Prostate gland (tissue), 2 donors: ENCODE data around the gene SH3BP4. TPM values are rescaled to one million over a fixed set of nuclear protein-coding genes. Genes with fewer than 3 reads are reported as not detected.

Source experiments
- DNase-seq: peaks from one replicate; pipeline ENCODE4 v3.0.0-alpha.2; 2019; ENCODE audit warnings: low spot score
- H3K27ac ChIP-seq, 2 donors: fragments of 200-600 bp; sonication (generic); 2 replicates each; pipeline ENCODE4 v1.5.1; 2017 to 2019
- H3K27me3 ChIP-seq: fragments of 200-600 bp; sonication (generic); replicated peaks from 2 replicates; pipeline ENCODE4 v1.5.1; 2019; ENCODE audit not compliant: insufficient read depth
- H3K36me3 ChIP-seq, 2 donors: fragments of 200-600 bp; sonication (generic); 1 replicate in 1 of 2; 2 replicates in 1 of 2; pipeline versions ENCODE4 v1.5.1 to v1.8.1; 2017 to 2019
- H3K4me1 ChIP-seq: fragments of 200-600 bp; sonication (generic); replicated peaks from 2 replicates; pipeline ENCODE4 v1.5.1; 2019
- H3K4me3 ChIP-seq, 2 donors: fragments of 200-600 bp; sonication (generic); 2 replicates each; pipeline ENCODE4 v1.5.1; 2017 to 2019
- H3K9me3 ChIP-seq: fragments of 200-600 bp; sonication (generic); 2 replicates; pipeline ENCODE4 v1.5.1; 2017
- CTCF ChIP-seq, 4 experiments: fragments of 200-600 bp in 2 of 4; fragments of 450-650 bp in 2 of 4; sonication (generic) in 2 of 4; IDR thresholded peaks; 1 replicate in 3 of 4; 2 replicates in 1 of 4; pipeline ENCODE4 v1.5.1; 2016 to 2019; ENCODE audit warnings: antibody characterized with exemption in 4 of 4, mild to moderate bottlenecking in 2 of 4, moderate library complexity in 2 of 4
- POLR2A ChIP-seq: fragments of 450-650 bp; IDR thresholded peaks from one replicate; pipeline ENCODE4 v1.6.1; 2016; ENCODE audit warnings: antibody characterized with exemption, mild to moderate bottlenecking
- POLR2AphosphoS5 ChIP-seq: sonication (generic); formaldehyde crosslinking; IDR thresholded peaks from one replicate; pipeline ENCODE4 v1.6.1; 2017; ENCODE audit warnings: antibody characterized with exemption
- WGBS: methylation state at CpG from one replicate; pipeline ENCODE4 v1.1.5; 2018; 5-methylcytosine and 5-hydroxymethylcytosine counted together
- intact Hi-C: fragments of 100-400 bp; cut with DNase I; formaldehyde crosslinking; loops from one replicate; pipeline ENCODE4 v1.14.2; 2022
- total RNA-seq, 2 donors: library from RNA; depleted of rRNA; stranded (reverse); fragments of >200 nt; gene quantifications; one replicate each; pipeline ENCODE4 v1.1.0, GENCODE V29; 2016

The SH3BP4 gene
- total RNA-seq, 2 donors from 2014 or later = 86.7 to 134 TPM

DNA sequence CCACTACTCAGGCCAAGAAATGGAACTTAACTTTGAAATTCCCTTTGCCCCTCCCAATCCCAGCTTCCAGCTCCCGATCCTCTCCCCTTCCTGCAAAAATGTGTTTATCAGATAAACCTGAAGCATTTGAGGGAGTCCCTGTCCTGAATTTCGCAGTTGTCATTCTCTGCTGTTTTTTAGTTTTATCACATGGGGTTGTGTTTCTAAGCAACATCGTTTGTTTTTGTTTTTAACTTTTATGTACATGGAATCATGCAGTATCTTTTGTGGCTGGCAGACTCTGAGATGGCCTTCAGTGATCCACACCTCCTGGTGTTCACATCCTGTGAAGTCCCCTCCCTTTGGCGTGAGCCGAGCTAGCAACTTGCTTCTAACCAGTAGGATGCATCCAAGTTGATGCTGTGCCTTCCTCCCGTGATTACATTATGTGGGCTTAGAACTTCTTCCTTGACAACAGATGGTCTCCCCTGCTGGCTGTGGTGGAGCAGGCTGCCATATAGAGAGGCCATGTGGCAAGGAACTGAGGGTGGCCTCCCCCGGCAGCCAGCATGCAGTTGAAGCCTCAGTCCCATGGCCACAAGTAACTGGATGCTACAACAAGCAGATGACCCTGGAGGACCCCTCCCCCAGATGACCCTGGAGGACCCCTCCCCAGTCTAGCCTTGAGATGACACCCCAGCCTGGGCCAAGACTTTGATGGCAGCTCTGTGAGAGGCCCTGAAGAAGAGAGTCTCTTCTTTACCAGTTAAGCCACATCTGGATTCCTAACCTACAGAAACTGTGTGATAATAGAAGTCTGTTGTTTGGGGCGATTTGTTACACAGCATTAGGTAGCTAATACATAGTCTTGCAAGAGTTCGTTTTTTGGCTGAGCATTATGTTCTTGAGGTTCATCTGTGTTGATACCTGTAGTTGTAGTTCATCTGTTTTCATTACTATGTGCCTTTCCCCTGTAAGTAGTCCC lies 27.7 kb downstream of the SH3BP4 start:
- H3K4me3 ChIP-seq = peak overlapping the region; percentile 26 to 37
- DNase-seq = no peak
- peak overlapping the region; percentile 77 to 79 for H3K27ac ChIP-seq
- no peaks in the 10 kb centered on the region for H3K9me3 ChIP-seq
- 59% methylated on average over 9 of the region's 9 CpGs for WGBS
- H3K36me3 ChIP-seq = no peaks in the 10 kb centered on the region
- TF ChIP-seq POLR2AphosphoS5 = no peak
- no peak for TF ChIP-seq CTCF (IDR thresholded peaks at IDR 0.05)
- TF ChIP-seq POLR2A = no peak
- H3K27me3 ChIP-seq = no peaks in the 10 kb centered on the region
- H3K4me1 ChIP-seq = peaks cover 39% of the 10 kb centered on the region
- intact Hi-C loops = no loop called here

GRCh38 chr2:234980451-234981187 lies 28.8 kb downstream of the SH3BP4 start:
- H3K27me3 ChIP-seq = no peaks in the 10 kb centered on the region
- intact Hi-C loops = no loop called here
- H3K27ac ChIP-seq = peak overlapping the region; percentile 77 to 79
- H3K9me3 ChIP-seq = no peaks in the 10 kb centered on the region
- peak; percentile 67 for DNase-seq
- 45% methylated on average over 14 of the region's 14 CpGs for WGBS
- peak overlapping the region in 1 of 2 donors; percentile 13 for H3K4me3 ChIP-seq
- peaks cover 32% of the 10 kb centered on the region for H3K4me1 ChIP-seq
- no peaks in the 10 kb centered on the region for H3K36me3 ChIP-seq
- TF ChIP-seq CTCF (IDR thresholded peaks at IDR 0.05) (no peak), POLR2AphosphoS5 (peak; percentile 34)

DNA sequence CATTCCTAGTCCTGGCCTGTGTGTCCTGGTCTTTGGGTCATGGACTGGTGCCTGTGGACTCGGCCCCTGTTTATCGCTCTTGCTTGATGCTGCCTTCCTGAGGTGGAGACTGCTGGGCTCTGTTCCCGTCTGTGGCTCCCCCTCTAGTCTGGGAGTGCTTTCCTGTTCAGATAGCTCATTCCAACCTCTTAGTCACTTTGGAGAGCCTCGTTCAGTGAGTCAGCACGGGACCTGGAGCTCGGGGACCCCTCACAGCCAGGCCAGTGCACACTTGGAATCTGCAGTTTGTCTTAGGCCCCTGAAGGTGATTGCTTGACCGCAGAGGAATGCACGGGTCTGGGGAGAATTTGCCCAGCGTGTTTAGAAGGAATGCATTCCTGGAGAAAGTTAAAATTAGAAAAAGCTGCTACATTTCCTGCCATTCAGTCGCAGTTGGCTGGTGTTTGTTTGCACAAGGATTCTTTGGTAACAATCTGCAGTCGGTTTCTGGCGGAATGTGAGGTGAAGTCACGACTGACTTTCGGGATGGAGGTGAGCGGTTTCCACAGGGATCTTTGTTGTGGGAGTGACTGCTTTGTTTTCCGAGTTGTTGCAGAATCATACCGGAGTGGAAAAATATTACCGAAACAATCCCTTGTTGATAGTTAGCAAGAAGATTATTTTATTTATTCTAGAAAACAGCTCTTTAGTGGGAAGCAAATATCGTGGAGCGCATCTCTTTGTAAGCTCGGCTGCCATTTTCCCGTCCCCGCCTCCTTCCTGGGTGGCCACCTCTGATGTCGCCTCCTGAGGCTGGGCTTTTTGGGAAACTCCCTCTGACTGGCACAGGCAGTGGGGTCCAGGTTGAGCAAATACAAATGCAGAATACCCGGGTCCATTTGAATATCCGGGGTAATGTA lies 29.6 kb downstream of the SH3BP4 start:
- TF ChIP-seq POLR2AphosphoS5 (peak; percentile 35), CTCF (IDR thresholded peaks at IDR 0.05) (no peak), POLR2A (no peak)
- Histone ChIP-seq H3K27ac (peak overlapping the region; percentile 77 to 79), H3K36me3 (no peaks in the 10 kb centered on the region), H3K27me3 (no peaks in the 10 kb centered on the region), H3K4me3 (peak overlapping the region in 1 of 2 donors; percentile 13), H3K9me3 (no peaks in the 10 kb centered on the region), H3K4me1 (peaks cover 32% of the 10 kb centered on the region)
- WGBS = 16% methylated on average over 26 of the region's 26 CpGs
- no peak for DNase-seq
- intact Hi-C loops = no loop called here

DNA sequence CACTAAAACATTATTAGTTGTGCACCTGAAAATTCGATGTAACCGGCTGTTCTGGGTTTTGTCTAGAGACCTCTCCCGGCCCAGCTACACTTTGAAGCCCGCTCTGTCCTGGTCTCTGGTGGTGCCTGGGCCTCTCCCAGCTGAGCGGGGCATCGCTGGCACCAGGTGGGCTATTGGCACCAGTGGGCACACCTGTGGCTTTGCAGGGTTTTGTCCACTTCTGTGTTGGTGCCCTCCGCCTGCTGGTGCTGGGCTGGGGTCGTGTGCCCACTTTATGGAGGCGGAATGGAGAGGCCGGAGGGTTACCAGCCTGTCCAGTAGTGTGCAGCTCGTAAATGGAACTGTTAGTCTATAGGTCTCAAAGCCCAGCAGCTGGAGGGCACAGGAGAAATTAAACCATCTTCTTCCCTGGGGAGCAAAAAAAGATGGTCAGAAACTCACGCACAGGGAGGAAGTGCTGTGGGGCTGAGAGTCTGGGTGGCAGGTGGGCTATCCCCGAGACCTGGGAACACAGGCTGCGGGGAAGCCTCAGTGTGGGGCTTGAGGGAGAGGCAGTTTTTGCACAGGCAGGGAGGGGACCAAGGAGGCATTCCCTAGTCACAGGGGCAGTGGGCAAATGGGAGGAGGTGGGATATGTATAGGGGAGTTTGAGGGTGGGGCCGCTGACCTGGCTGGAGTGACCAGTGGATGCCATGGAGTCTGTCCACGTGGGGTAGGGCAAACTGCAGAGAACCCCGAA lies 30.4 kb downstream of the SH3BP4 start:
- WGBS = 83% methylated on average over 16 of the region's 17 CpGs
- intact Hi-C loops = no loop called here
- TF ChIP-seq POLR2A = no peak
- TF ChIP-seq POLR2AphosphoS5 = no peak
- TF ChIP-seq CTCF (IDR thresholded peaks at IDR 0.05) = no peak
- H3K4me3 ChIP-seq = no peak overlapping the region
- DNase-seq = no peak
- H3K27ac ChIP-seq = peak overlapping the region; percentile 77 to 79
- no peaks in the 10 kb centered on the region for H3K27me3 ChIP-seq
- no peaks in the 10 kb centered on the region for H3K9me3 ChIP-seq
- no peaks in the 10 kb centered on the region for H3K36me3 ChIP-seq
- H3K4me1 ChIP-seq = peaks cover 29% of the 10 kb centered on the region
